Retinal pigment epithelial cell (primary cell): ENCODE results near the gene ZBTB16.

Experiments
- DNase-seq: peaks from one replicate; pipeline ENCODE4 v3.0.0-alpha.2; 2010; ENCODE audit warnings: low read depth
- H3K4me3 ChIP-seq: 2 replicates; pipeline ENCODE4 v1.5.1; 2011; ENCODE audit warnings: mild to moderate bottlenecking, low read length, control low read depth, moderate library complexity
- CTCF ChIP-seq: conservative IDR thresholded peaks from 2 replicates; pipeline ENCODE4 v1.5.1; 2011; ENCODE audit warnings: low read depth, low read length, control low read depth, inconsistent platforms

ZBTB16 gene

GRCh38 chr11:114271316-114271715, 211.8 kb downstream of the ZBTB16 start:
- TF ChIP-seq CTCF: no peak
- H3K4me3 ChIP-seq: no peak overlapping the region
- DNase-seq: no peak

GRCh38 chr11:114272311-114272710, 212.8 kb downstream of the ZBTB16 start:
- no peak for DNase-seq
- no peak for TF ChIP-seq CTCF
- no peak overlapping the region for H3K4me3 ChIP-seq

- H3K4me3 ChIP-seq: no peak overlapping the region
- DNase-seq: no peak
- no peak for TF ChIP-seq CTCF
These were observed 213.6 kb downstream of the ZBTB16 start for GRCh38 chr11:114273071-114273470.

DNA sequence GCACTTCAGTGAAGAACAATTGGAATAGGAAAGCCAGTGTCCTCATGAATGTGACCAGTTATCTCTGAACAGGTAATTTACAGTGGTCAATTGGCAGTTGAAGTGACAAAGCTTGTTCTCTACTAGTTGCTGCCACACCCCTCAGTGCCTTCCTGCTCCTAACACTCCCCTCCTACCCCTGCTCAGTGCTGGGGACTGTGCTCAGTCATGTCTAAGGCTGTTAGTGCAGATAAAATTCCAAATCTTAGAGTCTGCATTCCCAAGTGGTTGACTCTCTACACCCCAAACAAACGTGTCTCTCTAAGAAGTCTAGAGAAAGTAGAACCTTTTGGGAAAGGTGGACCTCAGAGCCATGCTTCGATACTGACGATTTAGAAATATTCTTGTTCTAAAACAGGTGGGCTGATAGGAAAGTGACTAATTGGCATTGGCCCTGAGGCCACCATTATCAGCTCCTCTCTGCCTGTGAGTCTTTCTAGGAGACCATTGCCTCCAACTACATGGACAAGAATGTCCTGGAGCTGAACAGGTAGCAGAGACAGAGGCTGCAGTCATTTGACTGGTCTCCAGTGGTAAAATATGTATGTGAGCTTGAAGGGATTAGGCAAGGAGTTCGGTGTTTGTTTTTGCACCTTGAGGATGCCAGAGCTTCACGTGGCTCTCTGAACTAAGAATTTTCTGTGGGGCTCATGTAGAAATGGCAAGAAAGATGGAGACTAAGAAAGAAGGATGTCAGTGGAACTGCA, 214.6 kb downstream of the ZBTB16 start:
- no peak overlapping the region for H3K4me3 ChIP-seq
- DNase-seq: no peak
- no peak for TF ChIP-seq CTCF

DNA sequence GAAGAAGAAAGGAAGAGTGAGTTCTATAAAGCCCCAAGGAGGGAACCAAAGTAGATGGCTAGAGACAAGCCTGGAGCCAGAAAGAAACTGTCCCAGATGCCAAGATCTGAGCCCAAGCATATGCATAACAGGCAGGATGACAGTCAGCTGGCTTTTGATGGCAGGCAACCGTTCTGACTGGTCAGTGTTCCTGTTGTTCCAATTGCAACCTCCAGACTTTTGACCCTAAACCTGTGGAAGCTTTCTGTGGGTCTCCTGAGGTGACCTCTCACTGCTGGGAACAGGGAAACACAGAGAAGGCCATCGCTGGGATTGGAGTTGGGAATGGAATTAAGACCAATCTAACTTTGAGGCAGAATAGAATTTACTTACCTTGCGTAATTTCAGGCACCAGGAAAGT, 215.1 kb downstream of the ZBTB16 start:
- H3K4me3 ChIP-seq: no peak overlapping the region
- no peak for DNase-seq
- TF ChIP-seq CTCF: no peak

DNA sequence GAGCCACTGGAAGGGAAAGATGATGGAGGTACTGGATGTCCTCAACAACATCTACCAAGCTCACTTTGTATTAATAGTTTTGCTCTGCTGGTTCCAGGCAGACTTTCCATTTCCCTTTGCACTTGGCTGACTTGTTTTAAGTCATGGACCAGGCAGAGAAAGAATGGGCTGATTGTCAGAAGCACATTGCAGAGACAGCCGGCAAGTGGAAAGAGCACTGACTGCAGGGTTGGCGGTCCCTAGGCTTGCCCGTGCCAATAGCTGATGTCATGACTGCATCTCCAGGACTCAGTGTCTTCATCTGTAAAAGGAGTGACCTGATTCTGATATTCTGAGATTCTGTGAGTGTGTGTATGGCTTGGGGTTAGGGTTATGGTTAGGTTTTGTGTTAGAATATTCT, 215.8 kb downstream of the ZBTB16 start:
- no peak for DNase-seq
- no peak for TF ChIP-seq CTCF
- no peak overlapping the region for H3K4me3 ChIP-seq

DNA sequence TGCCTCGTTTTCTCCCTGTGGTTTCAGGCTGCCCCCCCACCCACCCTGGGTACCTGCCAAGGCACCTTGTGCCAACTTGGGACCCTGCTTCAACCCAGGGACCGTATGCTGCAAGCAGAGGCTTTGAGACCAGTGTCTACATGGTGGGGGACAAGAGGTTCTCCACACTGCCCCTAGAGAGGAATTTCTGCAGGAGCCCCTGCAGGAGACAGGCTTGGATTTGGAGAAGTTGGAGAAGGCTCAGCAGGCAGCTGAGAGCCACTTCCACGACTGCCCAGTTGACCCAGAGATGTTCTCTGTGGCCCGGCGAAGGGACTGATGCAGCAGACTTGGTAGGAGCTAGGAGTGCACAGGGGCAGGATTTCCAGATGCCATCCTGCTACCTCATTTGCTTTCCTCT, 216.6 kb downstream of the ZBTB16 start:
- DNase-seq: no peak
- no peak for TF ChIP-seq CTCF

More for the DNA sequence above, 216.6 kb downstream of the ZBTB16 start:
- no peak overlapping the region for H3K4me3 ChIP-seq
